RWPE1 (cell line): Measurements from ENCODE around the gene TRAPPC10.
A peak's percentile ranks its signal among the peaks of the same experiment; 100 is the strongest.

Experiments used
- CTCF ChIA-PET: fragments of 350-600 bp; sonication (Branson Sonifier 250); formaldehyde crosslinking; extraction: SDS; loops from one replicate; lab custom pipeline; 2021; lab: Yijun Ruan, JAX
- POLR2A ChIA-PET: fragments of 400-600 bp; formaldehyde crosslinking; extraction: SDS; loops from one replicate; lab custom pipeline; 2020; ENCODE audit warnings: antibody characterized with exemption; ENCODE audit not compliant: low non-redundant PET; lab: Yijun Ruan, JAX
- DNase-seq: peaks from one replicate; pipeline ENCODE4 v3.0.0; 2012; ENCODE audit warnings: low spot score
- H3K27ac ChIP-seq: fragments of 450-650 bp; 2 replicates; pipeline ENCODE4 v1.5.1; 2017
- CTCF ChIP-seq: fragments of 450-650 bp; conservative IDR thresholded peaks from 2 replicates; pipeline ENCODE4 v1.5.1; 2017; ENCODE audit warnings: low read depth, mild to moderate bottlenecking

TRAPPC10 gene

GRCh38 chr21:44018127-44018526, 6.0 kb downstream of the TRAPPC10 start:
- POLR2A ChIA-PET, result no interaction called here
- H3K27ac ChIP-seq, result 0 out of 2 replicates have a peak overlapping the region, but pooled peaks have one; percentile 25
- no peak for DNase-seq
- no peak for TF ChIP-seq CTCF
- CTCF ChIA-PET, result interaction anchor here (0.7 kb wide), 1 partner anchor 50 kb away, joined by 5 read pairs; no protein-coding TSS in a partner anchor

- ChIA-PET CTCF (no interaction called here), POLR2A (no interaction called here)
- H3K27ac ChIP-seq, result peak overlapping the region; percentile 25
- no peak for TF ChIP-seq CTCF
- no peak for DNase-seq
These were observed 6.9 kb downstream of the TRAPPC10 start for GRCh38 chr21:44018813-44019567.

DNA sequence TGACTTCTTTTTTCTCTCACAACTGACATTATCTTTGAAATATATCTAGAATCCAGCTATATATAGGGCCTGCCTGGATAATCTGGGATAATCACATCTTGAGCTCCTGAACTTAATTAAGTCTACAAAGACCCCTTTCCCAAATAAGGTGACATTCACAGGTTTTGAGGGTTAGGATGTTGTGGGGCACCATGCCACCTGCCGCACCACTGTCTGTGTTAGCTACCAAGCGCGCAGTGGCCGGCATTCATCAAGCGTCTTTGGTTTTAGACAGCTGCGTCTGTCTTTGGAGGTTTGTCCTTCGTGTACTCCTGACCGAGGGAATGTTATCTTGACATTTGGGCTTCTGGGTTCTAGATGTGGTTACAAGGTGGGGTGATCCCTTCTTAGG, 7.5 kb downstream of the TRAPPC10 start:
- ChIA-PET CTCF (no interaction called here), POLR2A (no interaction called here)
- DNase-seq, result no peak
- no peak for TF ChIP-seq CTCF
- no peak overlapping the region for H3K27ac ChIP-seq

DNA sequence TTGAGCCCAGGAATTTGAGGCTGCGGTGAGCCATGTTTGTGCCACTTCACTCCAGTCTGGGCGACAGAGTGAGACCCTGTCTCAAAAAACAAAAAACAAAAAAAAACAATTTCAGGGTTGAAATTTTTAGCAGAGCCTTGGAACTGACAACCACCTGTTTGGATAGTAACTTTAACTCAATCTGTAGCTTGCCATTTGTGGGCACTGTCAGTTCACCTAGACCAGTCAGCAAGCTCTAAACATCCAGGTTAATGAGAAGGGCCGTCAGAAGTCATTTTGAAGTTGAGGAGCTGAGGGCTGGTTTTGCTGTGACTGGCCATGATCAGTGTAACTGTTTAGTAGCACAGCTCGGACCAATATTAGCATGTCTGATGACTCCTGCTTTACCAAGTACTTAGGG, 8.4 kb downstream of the TRAPPC10 start:
- no peak overlapping the region; the same call in 1 of the 2 replicates for H3K27ac ChIP-seq
- POLR2A ChIA-PET, result no interaction called here
- CTCF ChIA-PET, result interaction anchor here (0.5 to 0.6 kb wide), 2 partner anchors 64 to 1001 kb away, joined by 3 read pairs; no protein-coding TSS in a partner anchor
- TF ChIP-seq CTCF, result no peak
- DNase-seq, result no peak

- POLR2A ChIA-PET, result no interaction called here
- no peak for DNase-seq
- CTCF ChIA-PET, result interaction anchor here (0.5 to 0.6 kb wide), 2 partner anchors 63 to 1002 kb away, joined by 3 read pairs; no protein-coding TSS in a partner anchor
- no peak for TF ChIP-seq CTCF
- no peak overlapping the region for H3K27ac ChIP-seq
These were observed 9.0 kb downstream of the TRAPPC10 start for GRCh38 chr21:44021064-44021463.

DNA sequence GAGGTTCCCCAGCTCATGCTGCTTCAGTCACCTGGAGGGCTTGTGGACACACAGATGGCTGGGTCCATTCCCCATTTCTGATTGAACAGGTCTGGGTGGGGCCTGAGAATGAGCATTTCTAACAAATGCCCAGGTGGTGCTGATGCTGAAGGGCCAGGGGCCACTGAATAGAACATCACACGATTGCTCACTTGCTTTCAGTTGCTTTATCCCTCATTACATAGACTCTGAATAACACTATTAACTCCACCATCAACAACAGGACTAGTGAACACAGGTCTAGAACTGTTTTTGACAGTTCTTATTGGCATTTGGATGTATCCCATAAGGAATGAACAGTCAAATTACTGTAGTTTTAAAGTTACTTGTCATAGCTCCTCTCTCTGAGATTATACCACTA, 12.1 kb downstream of the TRAPPC10 start:
- ChIA-PET POLR2A (no interaction called here), CTCF (no interaction called here)
- no peak for DNase-seq
- H3K27ac ChIP-seq, result no peak overlapping the region
- TF ChIP-seq CTCF, result no peak
